Endothelial cell (in vitro differentiated cells): ENCODE results near the gene C1R. TPM values are rescaled to one million over a fixed set of nuclear protein-coding genes. Genes with fewer than 3 reads are reported as not detected.
A peak's percentile ranks its signal among the peaks of the same experiment; 100 is the strongest.
"Not testable (repeated sequence)": the region's sequence is repeated elsewhere in the genome, so short reads cannot be mapped to it uniquely, and the experiment has no call there.

ENCODE experiments used
- DNase-seq: peaks from one replicate; pipeline ENCODE4 v3.0.0; 2021; ENCODE audit warnings: low spot score
- H3K27ac Mint-ChIP-seq: one replicate; pipeline ENCODE4 v1.8.0; 2021; ENCODE audit warnings: mixed read lengths, inconsistent platforms; ENCODE audit not compliant: unreplicated experiment
- H3K27me3 Mint-ChIP-seq: one replicate; pipeline ENCODE4 v1.8.0; 2021; ENCODE audit warnings: mild to moderate bottlenecking, moderate library complexity, mixed read lengths, inconsistent platforms; ENCODE audit not compliant: unreplicated experiment
- H3K36me3 Mint-ChIP-seq: one replicate; pipeline ENCODE4 v1.8.0; 2021; ENCODE audit warnings: mild to moderate bottlenecking, low read depth, mixed read lengths, inconsistent platforms; ENCODE audit not compliant: unreplicated experiment
- H3K4me1 Mint-ChIP-seq: one replicate; pipeline ENCODE4 v1.8.0; 2021; ENCODE audit warnings: mild to moderate bottlenecking, mixed read lengths, inconsistent platforms; ENCODE audit not compliant: unreplicated experiment
- H3K4me3 Mint-ChIP-seq: one replicate; pipeline ENCODE4 v1.8.0; 2021; ENCODE audit warnings: mild to moderate bottlenecking, mixed read lengths, inconsistent platforms; ENCODE audit not compliant: unreplicated experiment
- H3K9me3 Mint-ChIP-seq: one replicate; pipeline ENCODE4 v1.8.0; 2021; ENCODE audit warnings: mixed read lengths, inconsistent platforms; ENCODE audit not compliant: unreplicated experiment
- CTCF ChIP-seq: fragments of 200-600 bp; sonication (generic); IDR thresholded peaks from one replicate; pipeline ENCODE4 v1.5.0; 2021; ENCODE audit warnings: antibody characterized with exemption; ENCODE audit not compliant: unreplicated experiment
- total RNA-seq: library from RNA; stranded (reverse); fragmentation: NEBNext Ultra II Directional; extraction: Animal tissue kit (Norgen Biotek cat#: 25700); gene quantifications from one replicate; pipeline ENCODE4 v1.2.1, GENCODE V29; 2021; ENCODE audit not compliant: unreplicated experiment

Gene C1R
- total RNA-seq, 1 donor from 2014 or later: 1.4 TPM

- Mint-ChIP-seq H3K27me3 (peaks cover 2% of the 10 kb centered on the region), H3K27ac (no peak within 1 kb of the TSS), H3K4me3 (no peak within 1 kb of the TSS), H3K4me1 (peaks cover 12% of the 10 kb centered on the region), H3K9me3 (no peaks in the 10 kb centered on the region), H3K36me3 (no peaks in the 10 kb centered on the region)
- peak; percentile 56 for DNase-seq
- TF ChIP-seq CTCF: no peak
These were observed 31.8 kb downstream of the C1R start, which contains the start of gene C1S for GRCh38 chr12:7060353-7060954. Gene C1S, plus strand, starts transcription at chr12:7060718. Its CDS starts 1,195 bp downstream, at chr12:7061913.

GRCh38 chr12:7059780-7060179 is 32.5 kb downstream of the C1R start:
- Mint-ChIP-seq H3K4me3 (no peak overlapping the region), H3K36me3 (no peaks in the 10 kb centered on the region), H3K9me3 (no peaks in the 10 kb centered on the region), H3K4me1 (peaks cover 12% of the 10 kb centered on the region), H3K27ac (no peak overlapping the region), H3K27me3 (peaks cover 2% of the 10 kb centered on the region)
- no peak for TF ChIP-seq CTCF
- DNase-seq: no peak

- Mint-ChIP-seq H3K4me1 (peaks cover 12% of the 10 kb centered on the region), H3K27ac (no peak overlapping the region), H3K36me3 (no peaks in the 10 kb centered on the region), H3K4me3 (no peak overlapping the region), H3K27me3 (peaks cover 2% of the 10 kb centered on the region), H3K9me3 (no peaks in the 10 kb centered on the region)
- no peak for DNase-seq
- no peak for TF ChIP-seq CTCF
These were observed 33.3 kb downstream of the C1R start for GRCh38 chr12:7058850-7059395.

GRCh38 chr12:7058163-7058845 is 33.9 kb downstream of the C1R start:
- Mint-ChIP-seq H3K36me3 (no peaks in the 10 kb centered on the region), H3K4me3 (no peak overlapping the region), H3K4me1 (peaks cover 12% of the 10 kb centered on the region), H3K9me3 (no peaks in the 10 kb centered on the region), H3K27me3 (peaks cover 2% of the 10 kb centered on the region), H3K27ac (no peak overlapping the region)
- DNase-seq: no peak
- no peak for TF ChIP-seq CTCF

- DNase-seq, H3K27ac Mint-ChIP-seq, H3K9me3 Mint-ChIP-seq, H3K27me3 Mint-ChIP-seq, H3K36me3 Mint-ChIP-seq, H3K4me3 Mint-ChIP-seq, H3K4me1 Mint-ChIP-seq: not testable (repeated sequence)
These were observed 36.5 kb downstream of the C1R start for GRCh38 chr12:7055736-7056135.
